Measurements from ENCODE around the gene AHNAK. TPM values are rescaled to one million over a fixed set of nuclear protein-coding genes. Genes with fewer than 3 reads are reported as not detected.

The AHNAK gene
- 983 and 1,139 TPM in 2 replicates for total RNA-seq

GRCh38 chr11:62546244-62546928 lies at the start of gene AHNAK:
AHNAK (minus strand) TSS chr11:62546806; CDS start chr11:62536098, 10,708 bp downstream.

GRCh38 chr11:62591448-62592145 lies 45.0 kb upstream of the AHNAK start, which contains the start of gene TUT1:
TUT1 (minus strand) TSS chr11:62591523; CDS start chr11:62591485, 38 bp downstream.

GRCh38 chr11:62573592-62574362 lies 27.2 kb upstream of the AHNAK start, which contains the start of gene EEF1G:
EEF1G (minus strand) TSS chr11:62573891; CDS start chr11:62573842, 49 bp downstream.

GRCh38 chr11:62418733-62419132 lies 127.9 kb downstream of the AHNAK start, which contains the start of gene SCGB1A1:
SCGB1A1 (plus strand) TSS chr11:62419033; CDS start chr11:62419096, 63 bp downstream.

Small RNA genes within 50 kb of the gene (small RNA-seq; reads per million reads assigned to genes)
- gene EEF1G, result not detected
- gene MIR6747, result not detected

Other genes starting within 250 kb of the AHNAK start
- gene SCGB1D4, start 247.7 kb downstream of the AHNAK start, total RNA-seq, result not detected in 2 replicates
- gene ASRGL1, start 209.4 kb downstream of the AHNAK start, total RNA-seq, result 0.65 and 1.9 TPM in 2 replicates
- gene SCGB1A1, start 127.8 kb downstream of the AHNAK start, total RNA-seq, result not detected in 2 replicates
- gene EEF1G, start 27.1 kb upstream of the AHNAK start, total RNA-seq, result 1,360 and 1,368 TPM in 2 replicates
- gene TUT1, start 44.7 kb upstream of the AHNAK start, total RNA-seq, result 6.8 TPM in 2 replicates
- gene MTA2, start 55.1 kb upstream of the AHNAK start, total RNA-seq, result 95.1 and 110 TPM in 2 replicates
- 30.4 and 34.6 TPM in 2 replicates for gene EML3, start 66.0 kb upstream of the AHNAK start, total RNA-seq
- gene ROM1, start 66.5 kb upstream of the AHNAK start, total RNA-seq, result 9.3 and 10.6 TPM in 2 replicates
- gene B3GAT3, start 75.2 kb upstream of the AHNAK start, total RNA-seq, result 12.3 and 14.1 TPM in 2 replicates
- gene GANAB, start 99.8 kb upstream of the AHNAK start, total RNA-seq, result 251 and 282 TPM in 2 replicates
- 19.9 and 20.5 TPM in 2 replicates for gene INTS5, start 106.5 kb upstream of the AHNAK start, total RNA-seq
- 26.1 TPM in 2 replicates for gene C11orf98, start 118.4 kb upstream of the AHNAK start, total RNA-seq
- 5.7 and 8.2 TPM in 2 replicates for gene CSKMT, start 118.5 kb upstream of the AHNAK start, total RNA-seq
- 4.2 and 4.8 TPM in 2 replicates for gene UQCC3, start 124.9 kb upstream of the AHNAK start, total RNA-seq
- gene LBHD1, start 125.5 kb upstream of the AHNAK start, total RNA-seq, result 4.0 and 6.1 TPM in 2 replicates
- 102 and 103 TPM in 2 replicates for gene UBXN1, start 132.3 kb upstream of the AHNAK start, total RNA-seq
- 20.1 and 20.6 TPM in 2 replicates for gene LRRN4CL, start 142.7 kb upstream of the AHNAK start, total RNA-seq
- 52.7 and 54.8 TPM in 2 replicates for gene BSCL2, start 160.6 kb upstream of the AHNAK start, total RNA-seq
- gene GNG3, start 160.9 kb upstream of the AHNAK start, total RNA-seq, result not detected in 2 replicates
- 14.2 and 15.3 TPM in 2 replicates for gene HNRNPUL2, start 180.7 kb upstream of the AHNAK start, total RNA-seq
- 34.2 and 37.4 TPM in 2 replicates for gene TTC9C, start 181.7 kb upstream of the AHNAK start, total RNA-seq
- gene ZBTB3, start 207.4 kb upstream of the AHNAK start, total RNA-seq, result 12.7 and 13.5 TPM in 2 replicates
- 62.4 and 64.4 TPM in 2 replicates for gene POLR2G, start 214.8 kb upstream of the AHNAK start, total RNA-seq
- 10.8 and 13.7 TPM in 2 replicates for gene TAF6L, start 224.6 kb upstream of the AHNAK start, total RNA-seq
- gene TMEM179B, start 240.6 kb upstream of the AHNAK start, total RNA-seq, result 33.9 and 41.3 TPM in 2 replicates
- gene TMEM223, start 245.2 kb upstream of the AHNAK start, total RNA-seq, result 9.4 and 10.1 TPM in 2 replicates